ENCODE measurements around the gene PRR30.

GRCh38 chr2:27123302-27124150 is 15.7 kb downstream of the PRR30 start, which contains the start of gene ABHD1:
- no peak for TF ChIP-seq TAF1 (IDR thresholded peaks at IDR 0.05; ENCODE audit: borderline replicate concordance, low read depth, low read length)
- peak; percentile 44; the same call in 1 of the 2 replicates for TF ChIP-seq POLR2A (IDR thresholded peaks at IDR 0.05; ENCODE audit: low read depth, low read length)
- TF ChIP-seq POLR2AphosphoS5 (IDR thresholded peaks at IDR 0.05; ENCODE audit: low read depth, low read length) = no peak

Data from GM12892 (cell line).